ENCODE measurements around the gene TNFSF10. TPM values are rescaled to one million over a fixed set of nuclear protein-coding genes. Genes with fewer than 3 reads are reported as not detected.

Gene TNFSF10
- polyA plus RNA-seq, 1 donor from 2014 or later, result not detected

GRCh38 chr3:172506094-172506493 lies 17.1 kb downstream of the TNFSF10 start:
- Histone ChIP-seq H4K20me1 (ENCODE audit: insufficient read depth) (no peaks in the 10 kb centered on the region), H3K36me3 (ENCODE audit: insufficient read depth, low read length) (no peaks in the 10 kb centered on the region), H3K4me2 (ENCODE audit: low read length) (no peak overlapping the region), H3K27ac (ENCODE audit: low read length) (no peak overlapping the region), H3K9ac (ENCODE audit: low read length) (no peak overlapping the region), H3K9me3 (ENCODE audit: low read length) (no peaks in the 10 kb centered on the region), H3K9me2 (ENCODE audit: insufficient read depth, low read length) (no peaks in the 10 kb centered on the region), H3K27me3 (ENCODE audit: insufficient read depth, low read depth, low read length) (no peaks in the 10 kb centered on the region), H3K4me3 (ENCODE audit: low read length) (no peak overlapping the region), H2AFZ (ENCODE audit: low read depth, low read length) (no peak overlapping the region), H3F3A (ENCODE audit: insufficient read depth, low read length, poor library complexity, severe bottlenecking) (no peaks in the 10 kb centered on the region), H3K79me2 (replicated peaks; ENCODE audit: insufficient read depth, low read length) (no peaks in the 10 kb centered on the region)
- TF ChIP-seq RAD21 (conservative IDR thresholded peaks at IDR 0.05) (no peak), EP300 (conservative IDR thresholded peaks at IDR 0.05; ENCODE audit: poor library complexity, severe bottlenecking) (no peak), TAF1 (IDR thresholded peaks at IDR 0.05; ENCODE audit: low read depth) (no peak), REST (IDR thresholded peaks at IDR 0.05; ENCODE audit: borderline replicate concordance) (no peak), SMC3 (conservative IDR thresholded peaks at IDR 0.05; ENCODE audit: poor library complexity) (no peak), EZH2 (IDR thresholded peaks at IDR 0.05; ENCODE audit: borderline replicate concordance, insufficient read depth, low read length, poor library complexity, severe bottlenecking) (no peak), POLR2AphosphoS5 (IDR thresholded peaks at IDR 0.05) (no peak)

- Histone ChIP-seq H3K27me3 (ENCODE audit: insufficient read depth, low read depth, low read length) (no peaks in the 10 kb centered on the region), H4K20me1 (ENCODE audit: insufficient read depth) (no peaks in the 10 kb centered on the region), H3K9ac (ENCODE audit: low read length) (no peak overlapping the region), H3K36me3 (ENCODE audit: insufficient read depth, low read length) (no peaks in the 10 kb centered on the region), H2AFZ (ENCODE audit: low read depth, low read length) (no peak overlapping the region), H3K4me2 (ENCODE audit: low read length) (no peak overlapping the region), H3K27ac (ENCODE audit: low read length) (no peak overlapping the region), H3K79me2 (replicated peaks; ENCODE audit: insufficient read depth, low read length) (no peaks in the 10 kb centered on the region), H3F3A (ENCODE audit: insufficient read depth, low read length, poor library complexity, severe bottlenecking) (no peaks in the 10 kb centered on the region), H3K9me2 (ENCODE audit: insufficient read depth, low read length) (no peaks in the 10 kb centered on the region), H3K9me3 (ENCODE audit: low read length) (no peaks in the 10 kb centered on the region), H3K4me3 (ENCODE audit: low read length) (no peak overlapping the region)
- no peak for TF ChIP-seq REST (IDR thresholded peaks at IDR 0.05; ENCODE audit: borderline replicate concordance)
- TF ChIP-seq EZH2 (IDR thresholded peaks at IDR 0.05; ENCODE audit: borderline replicate concordance, insufficient read depth, low read length, poor library complexity, severe bottlenecking), result no peak
- TF ChIP-seq RAD21 (conservative IDR thresholded peaks at IDR 0.05), result no peak
- TF ChIP-seq TAF1 (IDR thresholded peaks at IDR 0.05; ENCODE audit: low read depth), result no peak
- no peak for TF ChIP-seq MXI1 (conservative IDR thresholded peaks at IDR 0.05; ENCODE audit: poor library complexity, severe bottlenecking)
- TF ChIP-seq SMC3 (conservative IDR thresholded peaks at IDR 0.05; ENCODE audit: poor library complexity), result no peak
- TF ChIP-seq POLR2AphosphoS5 (IDR thresholded peaks at IDR 0.05), result no peak
- no peak for TF ChIP-seq EP300 (conservative IDR thresholded peaks at IDR 0.05; ENCODE audit: poor library complexity, severe bottlenecking)
- no peak for TF ChIP-seq CTCF (IDR thresholded peaks at IDR 0.05; ENCODE audit: poor library complexity, severe bottlenecking)
Measured at GRCh38 chr3:172501540-172501939, 21.7 kb downstream of the TNFSF10 start.

Measured in neural cell (in vitro differentiated cells).